PC-9 (cell line): ENCODE measurements around the gene AGBL3. TPM values are rescaled to one million over a fixed set of nuclear protein-coding genes. Genes with fewer than 3 reads are reported as not detected.
"Not testable (repeated sequence)": the region's sequence is repeated elsewhere in the genome, so short reads cannot be mapped to it uniquely, and the experiment has no call there.

Source experiments
- BruUV-seq: library from RNA; stranded (reverse); fragments of 400-500 nt; replicated peaks from 2 replicates; lab custom pipeline; 2021; lab: Mats Ljungman, UMichigan
- CTCF ChIA-PET: fragments of 300-600 bp; sonication (Branson Sonifier 250); formaldehyde crosslinking; loops from one replicate; lab custom pipeline; 2022; ENCODE audit warnings: antibody characterized with exemption; lab: Charles Lee
- POLR2A ChIA-PET: fragments of 300-600 bp; sonication (Branson Sonifier 250); formaldehyde crosslinking; loops from one replicate; lab custom pipeline; 2022; ENCODE audit warnings: antibody characterized with exemption; ENCODE audit not compliant: unreplicated experiment; lab: Charles Lee
- DNase-seq, 2 experiments: peaks; one replicate each; pipeline versions ENCODE4 v3.0.0 to v3.0.0-alpha.2; 2015 to 2022; ENCODE audit warnings: mixed read lengths in 1 of 2
- H2AFZ ChIP-seq: fragments of 200-600 bp; sonication (generic); 2 replicates; pipeline ENCODE4 v1.8.1; 2017; ENCODE audit warnings: antibody characterized with exemption
- H3F3A ChIP-seq: fragments of 200-600 bp; sonication (generic); 2 replicates; pipeline ENCODE4 v1.8.1; 2017; ENCODE audit warnings: antibody characterized with exemption, mild to moderate bottlenecking, low read depth; ENCODE audit not compliant: insufficient read depth
- H3K27ac ChIP-seq: fragments of 200-600 bp; sonication (generic); 2 replicates; pipeline ENCODE4 v1.6.1; 2016; ENCODE audit warnings: mixed run types
- H3K27me3 ChIP-seq: fragments of 200-600 bp; sonication (generic); 2 replicates; pipeline ENCODE4 v1.6.1; 2016; ENCODE audit warnings: low read depth, mixed run types; ENCODE audit not compliant: insufficient read depth
- H3K36me3 ChIP-seq: fragments of 200-600 bp; sonication (generic); 2 replicates; pipeline ENCODE4 v1.6.1; 2016; ENCODE audit warnings: low read depth, mixed run types
- H3K4me1 ChIP-seq: fragments of 200-600 bp; sonication (generic); replicated peaks from 2 replicates; pipeline ENCODE4 v1.6.1; 2016; ENCODE audit warnings: mixed run types; ENCODE audit not compliant: insufficient read depth
- H3K4me2 ChIP-seq: fragments of 200-600 bp; sonication (generic); 2 replicates; pipeline ENCODE4 v1.6.1; 2017; ENCODE audit warnings: mixed run types
- H3K4me3 ChIP-seq: fragments of 200-600 bp; sonication (generic); 2 replicates; pipeline ENCODE4 v1.6.1; 2016; ENCODE audit warnings: mixed run types
- H3K79me2 ChIP-seq: fragments of 200-600 bp; sonication (generic); 2 replicates; pipeline ENCODE4 v1.6.1; 2017; ENCODE audit warnings: low read depth, mixed run types
- H3K9me2 ChIP-seq: fragments of 200-600 bp; sonication (generic); 2 replicates; pipeline ENCODE4 v1.8.1; 2017; ENCODE audit warnings: mild to moderate bottlenecking; ENCODE audit not compliant: insufficient read depth
- H3K9me3 ChIP-seq: fragments of 200-600 bp; sonication (generic); 2 replicates; pipeline ENCODE4 v1.8.1; 2016; ENCODE audit warnings: low read depth; ENCODE audit not compliant: insufficient read depth
- H4K20me1 ChIP-seq: fragments of 200-600 bp; sonication (generic); 2 replicates; pipeline ENCODE4 v1.8.1; 2017; ENCODE audit not compliant: insufficient read depth
- CTCF ChIP-seq: fragments of 200-600 bp; sonication (generic); conservative IDR thresholded peaks from 2 replicates; pipeline ENCODE4 v1.6.1; 2017; ENCODE audit warnings: mixed run types, antibody characterized with exemption, mild to moderate bottlenecking, moderate library complexity
- EZH2 ChIP-seq: fragments of 200-600 bp; sonication (generic); IDR thresholded peaks from 2 replicates; pipeline ENCODE4 v1.8.0; 2017; ENCODE audit warnings: antibody characterized with exemption, low read depth
- intact Hi-C: fragments of 100-400 bp; cut with micrococcal nuclease; formaldehyde crosslinking; loops from one replicate; pipeline ENCODE4 v1.10.0; 2022; ENCODE audit not compliant: unreplicated experiment
- total RNA-seq: library from RNA; stranded (reverse); gene quantifications from 2 replicates; pipeline ENCODE4 v1.2.3, GENCODE V29; 2021

The AGBL3 gene
- total RNA-seq, 1 experiment from 2014 or later: 3.2 TPM

GRCh38 chr7:135012229-135012628 lies 25.9 kb downstream of the AGBL3 start:
- Histone ChIP-seq H3K4me1 (no peaks in the 10 kb centered on the region), H3K27me3 (no peaks in the 10 kb centered on the region), H3K4me2 (no peak overlapping the region), H4K20me1 (no peaks in the 10 kb centered on the region), H3K79me2 (no peaks in the 10 kb centered on the region), H3K4me3 (no peak overlapping the region), H3F3A (no peaks in the 10 kb centered on the region), H3K36me3 (no peaks in the 10 kb centered on the region), H3K9me3 (no peaks in the 10 kb centered on the region), H3K9me2 (no peaks in the 10 kb centered on the region; the same call in 1 of the 2 replicates), H2AFZ (no peak overlapping the region), H3K27ac (no peak overlapping the region)
- ChIA-PET CTCF (interaction anchor here (0.6 kb wide), 1 partner anchor 9 kb away, joined by 5 read pairs; no protein-coding TSS in a partner anchor), POLR2A (no interaction called here)
- no peak for TF ChIP-seq EZH2
- intact Hi-C loops: no loop called here
- no TSS peak for BruUV-seq
- no peak for DNase-seq

- POLR2A ChIA-PET: no interaction called here
- no peaks in the 10 kb centered on the region for H3K4me1 ChIP-seq
- BruUV-seq: no TSS peak
- CTCF ChIA-PET: no interaction called here
- H3K36me3 ChIP-seq: no peaks in the 10 kb centered on the region
- no peaks in the 10 kb centered on the region for H3K79me2 ChIP-seq
- no peaks in the 10 kb centered on the region for H3K9me3 ChIP-seq
- intact Hi-C loops: no loop called here
- H3K27me3 ChIP-seq: no peaks in the 10 kb centered on the region
- H3F3A ChIP-seq: no peaks in the 10 kb centered on the region
- no peaks in the 10 kb centered on the region for H3K9me2 ChIP-seq
- no peaks in the 10 kb centered on the region for H4K20me1 ChIP-seq
- no peak for TF ChIP-seq EZH2
- no peak for TF ChIP-seq CTCF
- H3K27ac ChIP-seq: no peak overlapping the region
- H3K4me3 ChIP-seq: no peak overlapping the region
- DNase-seq: no peak
- H3K4me2 ChIP-seq: no peak overlapping the region
- no peak overlapping the region; the same call in 1 of the 2 replicates for H2AFZ ChIP-seq
Measured at GRCh38 chr7:135023622-135024021, 37.3 kb downstream of the AGBL3 start.

GRCh38 chr7:135035252-135035651 lies 48.9 kb downstream of the AGBL3 start:
- no peak for TF ChIP-seq CTCF
- no peaks in the 10 kb centered on the region for H3K27me3 ChIP-seq
- no peak overlapping the region for H2AFZ ChIP-seq
- no peak overlapping the region for H3K4me2 ChIP-seq
- intact Hi-C loops: no loop called here
- BruUV-seq: no TSS peak
- no peaks in the 10 kb centered on the region for H3K79me2 ChIP-seq
- no peak for DNase-seq
- H3K9me3 ChIP-seq: no peaks in the 10 kb centered on the region
- no peaks in the 10 kb centered on the region for H3K36me3 ChIP-seq
- no peaks in the 10 kb centered on the region for H4K20me1 ChIP-seq
- ChIA-PET CTCF (no interaction called here), POLR2A (no interaction called here)
- H3K4me3 ChIP-seq: no peak overlapping the region
- no peaks in the 10 kb centered on the region for H3F3A ChIP-seq
- H3K4me1 ChIP-seq: no peaks in the 10 kb centered on the region
- no peaks in the 10 kb centered on the region for H3K9me2 ChIP-seq
- H3K27ac ChIP-seq: no peak overlapping the region

GRCh38 chr7:135067017-135067416 lies 80.7 kb downstream of the AGBL3 start:
- H3K27ac ChIP-seq, H3K36me3 ChIP-seq, H3K4me3 ChIP-seq, DNase-seq, H3F3A ChIP-seq, H2AFZ ChIP-seq, CTCF ChIA-PET, H3K79me2 ChIP-seq, H4K20me1 ChIP-seq, intact Hi-C loops, H3K4me2 ChIP-seq, H3K9me2 ChIP-seq, BruUV-seq, H3K9me3 ChIP-seq, POLR2A ChIA-PET, H3K4me1 ChIP-seq: not testable (repeated sequence)
- peaks cover 21% of the 10 kb centered on the region; the same call in 1 of the 2 replicates for H3K27me3 ChIP-seq
